HepG2 (cell line): ENCODE measurements around the gene BTG3. TPM values are rescaled to one million over a fixed set of nuclear protein-coding genes. Genes with fewer than 3 reads are reported as not detected.

Experiments
- ATF7-NPFF ChIP-seq: sonication (generic); formaldehyde crosslinking; IDR thresholded peaks from 2 replicates; pipeline ENCODE4 v1.8.1; 2023; ENCODE audit warnings: mild to moderate bottlenecking, low read depth, missing genetic modification reagents, moderate library complexity
- DZIP1 ChIP-seq: sonication (generic); formaldehyde crosslinking; IDR thresholded peaks from 2 replicates; pipeline ENCODE4 v1.5.0; 2020; ENCODE audit warnings: mild to moderate bottlenecking, missing genetic modification reagents
- HES4 ChIP-seq: sonication (generic); formaldehyde crosslinking; IDR thresholded peaks from 2 replicates; pipeline ENCODE4 v1.9.0; 2021; ENCODE audit warnings: mild to moderate bottlenecking, missing genetic modification reagents, borderline replicate concordance
- HIVEP1 ChIP-seq: sonication (generic); formaldehyde crosslinking; IDR thresholded peaks from 2 replicates; pipeline ENCODE4 v1.4.0; 2020; ENCODE audit warnings: mild to moderate bottlenecking, missing genetic modification reagents
- HOXA3 ChIP-seq: sonication (generic); formaldehyde crosslinking; IDR thresholded peaks from 2 replicates; pipeline ENCODE4 v1.5.0; 2020; ENCODE audit warnings: missing genetic modification reagents
- LBX2 ChIP-seq: sonication (generic); formaldehyde crosslinking; IDR thresholded peaks from 2 replicates; pipeline ENCODE4 v1.5.0; 2020; ENCODE audit warnings: missing genetic modification reagents, mild to moderate bottlenecking, borderline replicate concordance
- MBNL3 ChIP-seq: fragments of 250-450 bp; sonication (Bioruptor Pico); conservative IDR thresholded peaks from 2 replicates; pipeline ENCODE4 v1.8.0; 2022; ENCODE audit warnings: mild to moderate bottlenecking, inconsistent platforms
- MXD4 ChIP-seq: IDR thresholded peaks from 2 replicates; pipeline ENCODE4 v1.6.1; 2016; ENCODE audit warnings: mild to moderate bottlenecking, missing biosample characterization, missing genetic modification reagents
- RORA ChIP-seq: sonication (generic); formaldehyde crosslinking; IDR thresholded peaks from 2 replicates; pipeline ENCODE4 v1.5.0; 2020; ENCODE audit warnings: mild to moderate bottlenecking, missing genetic modification reagents, moderate library complexity
- TARDBP ChIP-seq: sonication (generic); formaldehyde crosslinking; IDR thresholded peaks from 2 replicates; pipeline ENCODE4 v1.8.0; 2022; ENCODE audit warnings: mild to moderate bottlenecking, missing genetic modification reagents
- ZKSCAN5 ChIP-seq: sonication (generic); formaldehyde crosslinking; IDR thresholded peaks from 2 replicates; pipeline ENCODE4 v1.5.1; 2020; ENCODE audit warnings: mild to moderate bottlenecking, missing genetic modification reagents
- ZMYM2 ChIP-seq: sonication (generic); formaldehyde crosslinking; IDR thresholded peaks from 2 replicates; pipeline ENCODE4 v1.8.0; 2022; ENCODE audit warnings: mild to moderate bottlenecking, missing genetic modification reagents
- ZMYM3 ChIP-seq: sonication (generic); formaldehyde crosslinking; IDR thresholded peaks from 2 replicates; pipeline ENCODE4 v1.5.1; 2020; ENCODE audit warnings: mild to moderate bottlenecking, missing genetic modification reagents
- ZNF180 ChIP-seq: sonication (generic); formaldehyde crosslinking; IDR thresholded peaks from 2 replicates; pipeline ENCODE4 v1.4.0; 2020; ENCODE audit warnings: low read depth, missing genetic modification reagents, borderline replicate concordance
- ZNF20 ChIP-seq: sonication (generic); formaldehyde crosslinking; IDR thresholded peaks from 2 replicates; pipeline ENCODE4 v1.4.0; 2020; ENCODE audit warnings: mild to moderate bottlenecking, moderate library complexity, missing genetic modification reagents
- ZNF512 ChIP-seq: sonication (generic); formaldehyde crosslinking; IDR thresholded peaks from 2 replicates; pipeline ENCODE4 v1.4.0; 2020; ENCODE audit warnings: mild to moderate bottlenecking, missing genetic modification reagents
- ZNF552 ChIP-seq: sonication (generic); formaldehyde crosslinking; IDR thresholded peaks from 2 replicates; pipeline ENCODE4 v1.9.0; 2022; ENCODE audit warnings: missing genetic modification reagents, mild to moderate bottlenecking, borderline replicate concordance
- ZNF557 ChIP-seq: sonication (generic); formaldehyde crosslinking; IDR thresholded peaks from 2 replicates; pipeline ENCODE4 v1.4.0; 2020; ENCODE audit warnings: missing genetic modification reagents
- ZZZ3 ChIP-seq: sonication (generic); formaldehyde crosslinking; IDR thresholded peaks from 2 replicates; pipeline ENCODE4 v1.4.0; 2020; ENCODE audit warnings: missing genetic modification reagents, mild to moderate bottlenecking, borderline replicate concordance
- polyA plus RNA-seq, 8 experiments: library from polyadenylated mRNA; depleted of rRNA in 3 of 8; stranded (reverse) in 7 of 8; unstranded in 1 of 8; fragments of >200 nt; fragmentation: Illumina TruSeq in 4 of 8; extraction: Trizol in 4 of 8; gene quantifications; 2 replicates each; pipeline versions ENCODE4 v1.2.1 to v1.2.3, GENCODE V29; 2011 to 2016; ENCODE audit warnings: low read depth in 4 of 8, missing spikeins in 1 of 8, mixed read lengths in 1 of 8; ENCODE audit not compliant: insufficient read depth in 1 of 8
- total RNA-seq, 5 experiments: library from RNA; depleted of rRNA; stranded (reverse); fragments of >200 nt; fragmentation: Illumina TruSeq; extraction: Trizol; gene quantifications; 2 replicates each; pipeline ENCODE4 v1.2.3, GENCODE V29; 2016; ENCODE audit warnings: low read depth in 1 of 5

The BTG3 gene
- total and polyA plus RNA-seq, 2 of the 13 experiments (the other 11 are each of a cell fraction or from before 2014, with no cell fraction given), result 13.9 to 27.4 TPM

GRCh38 chr21:17612565-17613241 lies at the start of gene BTG3 (continued):
- TF ChIP-seq ZMYM3 (CRISPR knock-in tag) (no peak), HES4 (CRISPR knock-in tag) (0 out of 2 replicates have a peak, but pooled peaks have one; percentile 22), HOXA3 (CRISPR knock-in tag) (peak; percentile 85), HIVEP1 (CRISPR knock-in tag) (0 out of 2 replicates have a peak, but pooled peaks have one; percentile 48), ZKSCAN5 (CRISPR knock-in tag) (no peak), ATF7-NPFF (CRISPR knock-in tag) (peak; percentile 75; the same call in 1 of the 2 replicates), LBX2 (peak; percentile 71; the same call in 1 of the 2 replicates), ZZZ3 (CRISPR knock-in tag) (no peak), ZMYM2 (CRISPR knock-in tag) (0 out of 2 replicates have a peak, but pooled peaks have one; percentile 7), ZNF557 (CRISPR knock-in tag) (0 out of 2 replicates have a peak, but pooled peaks have one; percentile 61), MXD4 (CRISPR knock-in tag) (no peak), DZIP1 (no peak), ZNF180 (CRISPR knock-in tag) (no peak), RORA (CRISPR knock-in tag) (no peak), ZNF20 (no peak), ZNF552 (CRISPR knock-in tag) (no peak), ZNF512 (CRISPR knock-in tag) (no peak), TARDBP (CRISPR knock-in tag) (no peak), MBNL3 (CRISPR knock-in tag) (no peak)
